Measurements from ENCODE around the gene ZMYND8. TPM values are rescaled to one million over a fixed set of nuclear protein-coding genes. Genes with fewer than 3 reads are reported as not detected.

The ZMYND8 gene
- total and polyA plus RNA-seq, 2 donors (not counting 3 experiments of a cell fraction or from before 2014, with no cell fraction given), result 30.6 to 75.2 TPM

GRCh38 chr20:47311967-47312681 lies 44.4 kb downstream of the ZMYND8 start:
- POLR2A ChIA-PET, result no interaction called here
- Histone ChIP-seq H3K9me1 (replicated peaks; ENCODE audit: control insufficient read depth, extremely low read depth, insufficient read depth, low read length) (no peaks in the 10 kb centered on the region), H3K79me2 (ENCODE audit: control insufficient read depth, insufficient read depth, low read length) (peaks cover 75% of the 10 kb centered on the region), H3K9me3 (replicated peaks; ENCODE audit: control insufficient read depth, insufficient read depth, low read length) (no peaks in the 10 kb centered on the region), H2AFZ (ENCODE audit: low read depth, low read length) (no peak overlapping the region), H3K27ac (ENCODE audit: insufficient read depth, low read depth, low read length) (no peak overlapping the region), H3K4me2 (ENCODE audit: insufficient read depth, low read length) (no peak overlapping the region), H3K4me3 (replicated peaks in 1 of 3; ENCODE audit: insufficient read depth in 1 of 3, low read depth in 1 of 3, low read length in 3 of 3) (no peak overlapping the region), H3K4me1 (ENCODE audit: control insufficient read depth, extremely low read depth, insufficient read depth, low read length) (peaks cover 33% of the 10 kb centered on the region), H3K36me3 (ENCODE audit: control insufficient read depth in 2 of 2, extremely low read depth in 1 of 2, insufficient read depth in 2 of 2, low read length in 2 of 2) (peaks cover 11 to 19% of the 10 kb centered on the region in 2 experiments), H3K9ac (replicated peaks; ENCODE audit: extremely low read depth, insufficient read depth, low read length) (no peak overlapping the region), H3K27me3 (ENCODE audit: control insufficient read depth in 2 of 2, insufficient read depth in 2 of 2, low read length in 2 of 2) (no peaks in the 10 kb centered on the region), H4K20me1 (replicated peaks; ENCODE audit: control insufficient read depth, extremely low read depth, insufficient read depth, low read length) (no peaks in the 10 kb centered on the region)
- BruUV-seq (replicated peaks), result no TSS peak
- DNase-seq (ENCODE audit: low read depth, low spot score), result no peak
- no peak for FAIRE-seq
- TF ChIP-seq GATA2 (IDR thresholded peaks at IDR 0.05; ENCODE audit: insufficient read depth, insufficient read length, low read depth, low read length) (no peak), JUN (IDR thresholded peaks at IDR 0.05; ENCODE audit: borderline replicate concordance, insufficient read depth, insufficient read length, low read depth) (no peak), FOS (IDR thresholded peaks at IDR 0.05; ENCODE audit: borderline replicate concordance, insufficient read depth, low read length) (no peak), MYC (IDR thresholded peaks at IDR 0.05; ENCODE audit: low read depth, low read length) (no peak), POLR2A (IDR thresholded peaks at IDR 0.05; ENCODE audit: low read depth, low read length) (no peak), MAX (IDR thresholded peaks at IDR 0.05; ENCODE audit: insufficient read depth, insufficient read length) (no peak), POLR2AphosphoS5 (IDR thresholded peaks at IDR 0.05; ENCODE audit: insufficient read depth, low read depth, low read length) (no peak), EZH2 (IDR thresholded peaks at IDR 0.05; ENCODE audit: borderline replicate concordance, low read depth, low read length, severe bottlenecking) (no peak)
- TF ChIP-seq, protein P1, sequence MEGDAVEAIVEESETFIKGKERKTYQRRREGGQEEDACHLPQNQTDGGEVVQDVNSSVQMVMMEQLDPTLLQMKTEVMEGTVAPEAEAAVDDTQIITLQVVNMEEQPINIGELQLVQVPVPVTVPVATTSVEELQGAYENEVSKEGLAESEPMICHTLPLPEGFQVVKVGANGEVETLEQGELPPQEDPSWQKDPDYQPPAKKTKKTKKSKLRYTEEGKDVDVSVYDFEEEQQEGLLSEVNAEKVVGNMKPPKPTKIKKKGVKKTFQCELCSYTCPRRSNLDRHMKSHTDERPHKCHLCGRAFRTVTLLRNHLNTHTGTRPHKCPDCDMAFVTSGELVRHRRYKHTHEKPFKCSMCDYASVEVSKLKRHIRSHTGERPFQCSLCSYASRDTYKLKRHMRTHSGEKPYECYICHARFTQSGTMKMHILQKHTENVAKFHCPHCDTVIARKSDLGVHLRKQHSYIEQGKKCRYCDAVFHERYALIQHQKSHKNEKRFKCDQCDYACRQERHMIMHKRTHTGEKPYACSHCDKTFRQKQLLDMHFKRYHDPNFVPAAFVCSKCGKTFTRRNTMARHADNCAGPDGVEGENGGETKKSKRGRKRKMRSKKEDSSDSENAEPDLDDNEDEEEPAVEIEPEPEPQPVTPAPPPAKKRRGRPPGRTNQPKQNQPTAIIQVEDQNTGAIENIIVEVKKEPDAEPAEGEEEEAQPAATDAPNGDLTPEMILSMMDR (IDR thresholded peaks at IDR 0.05; ENCODE audit: extremely low read depth in 1 of 2, insufficient read depth in 1 of 2, low read depth in 1 of 2, low read length in 2 of 2), result no peak
- intact Hi-C loops (cut with micrococcal nuclease) (loop anchor here (10.0 kb wide), 1 partner anchor 1613 kb away; the partner anchor contains the start of gene ARFGEF2), dilution Hi-C loops (cut with MboI; ENCODE audit: extremely low pct_ligation_motif_present, low sequenced_read_pairs) (no loop called here)
- CTCF ChIA-PET, result no interaction called here

All from endothelial cell of umbilical vein (primary cell).